BLaER1 treated with 17β-estradiol and CSF1 and Interleukin-3, amounts not matched to agents 10 nM and 100 nM (cell line): ENCODE results near the gene HMGA1.
A peak's percentile ranks its signal among the peaks of the same experiment; 100 is the strongest.

Experiments used
- H3K27ac ChIP-seq, 11 experiments: shearing (Covaris generic); formaldehyde crosslinking; 2 replicates each; pipeline ENCODE4 v1.8.1; 2022
- H3K27me3 ChIP-seq, 11 experiments: shearing (Covaris generic); formaldehyde crosslinking; 2 replicates each; pipeline ENCODE4 v1.8.1; 2022
- H3K36me3 ChIP-seq, 11 experiments: shearing (Covaris generic); formaldehyde crosslinking; 2 replicates each; pipeline ENCODE4 v1.8.1; 2022
- H3K4me1 ChIP-seq, 10 experiments: shearing (Covaris generic); formaldehyde crosslinking; 2 replicates each; pipeline ENCODE4 v1.8.1; 2022
- H3K4me2 ChIP-seq, 11 experiments: shearing (Covaris generic); formaldehyde crosslinking; 2 replicates each; pipeline ENCODE4 v1.8.1; 2022
- H3K4me3 ChIP-seq, 10 experiments: shearing (Covaris generic); formaldehyde crosslinking; 2 replicates each; pipeline ENCODE4 v1.8.1; 2022
- H3K9ac ChIP-seq, 11 experiments: shearing (Covaris generic); formaldehyde crosslinking; 2 replicates each; pipeline ENCODE4 v1.8.1; 2022
- H3K9me3 ChIP-seq, 11 experiments: shearing (Covaris generic); formaldehyde crosslinking; replicated peaks in 1 of 11; 2 replicates each; pipeline ENCODE4 v1.8.1; 2022
- H4K20me1 ChIP-seq, 11 experiments: shearing (Covaris generic); formaldehyde crosslinking; 2 replicates each; pipeline ENCODE4 v1.8.1; 2022
- Cebpa-rat ChIP-seq, 11 experiments: shearing (Covaris generic); IDR thresholded peaks; 2 replicates each; pipeline ENCODE4 v1.8.1; 2022

The HMGA1 gene

DNA sequence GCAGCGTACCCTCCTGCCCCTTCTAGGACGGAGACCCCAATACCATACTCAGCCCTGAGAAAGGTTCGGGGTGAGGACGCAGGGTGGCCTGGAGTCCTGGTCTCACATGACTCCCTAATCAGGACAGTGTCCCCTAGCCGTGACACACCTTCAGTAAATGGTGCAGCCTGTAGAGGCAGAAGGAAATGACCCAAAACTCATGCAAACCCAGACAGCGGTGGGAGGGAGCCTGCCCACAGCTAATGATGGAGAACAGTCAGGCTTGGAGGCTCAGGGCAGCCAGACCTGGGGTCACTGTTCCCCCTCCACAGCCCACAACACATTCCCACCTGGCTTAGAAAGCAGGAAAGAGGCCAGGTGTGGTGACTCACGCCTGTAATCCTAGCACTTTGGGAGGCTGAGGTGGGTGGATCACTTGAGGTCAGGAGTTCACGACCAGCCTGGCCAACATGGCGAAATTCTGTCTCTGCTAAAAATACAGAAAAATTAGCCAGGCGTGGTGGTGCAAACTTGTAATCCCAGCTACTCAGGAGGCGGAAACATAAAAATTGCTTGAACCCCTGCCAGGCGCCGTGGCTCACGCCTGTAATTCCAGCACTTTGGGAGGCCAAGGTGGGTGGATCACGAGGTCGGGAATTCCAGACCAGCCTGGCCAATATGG is 8.8 kb upstream of the HMGA1 start:
- Histone ChIP-seq H3K4me3 (peak overlapping the region in 1 of 10 experiments; percentile 52; a peak in 2 of 20 replicates), H3K4me2 (peak overlapping the region; percentile 47 to 95 (median 78)), H3K36me3 (no peaks in the 10 kb centered on the region), H3K9me3 (peaks cover 0 to 7% (median 0%) of the 10 kb centered on the region in 11 experiments; a peak in 2 of 22 replicates), H3K27ac (peak overlapping the region; percentile 46 to 98 (median 81); a peak in 21 of 22 replicates), H3K27me3 (no peaks in the 10 kb centered on the region), H3K4me1 (peaks cover 45 to 86% (median 72%) of the 10 kb centered on the region in 10 experiments), H3K9ac (peak overlapping the region in 10 of 11 experiments; percentile 35 to 70 (median 62); a peak in 14 of 22 replicates), H4K20me1 (no peaks in the 10 kb centered on the region)
- TF ChIP-seq Cebpa-rat (IDR thresholded peaks at IDR 0.05), result no peak

- Histone ChIP-seq H3K9ac (no peak overlapping the region), H3K36me3 (no peaks in the 10 kb centered on the region), H3K4me3 (no peak overlapping the region), H3K4me2 (no peak overlapping the region), H3K27me3 (no peaks in the 10 kb centered on the region), H3K27ac (no peak overlapping the region), H3K4me1 (peaks cover 31 to 75% (median 57%) of the 10 kb centered on the region in 10 experiments), H4K20me1 (no peaks in the 10 kb centered on the region), H3K9me3 (peaks cover 0 to 7% (median 0%) of the 10 kb centered on the region in 11 experiments; a peak in 2 of 22 replicates)
- TF ChIP-seq Cebpa-rat (IDR thresholded peaks at IDR 0.05), result no peak
Observed at GRCh38 chr6:34229877-34230276, 6.8 kb upstream of the HMGA1 start.

GRCh38 chr6:34230653-34231371 is 5.9 kb upstream of the HMGA1 start:
- Histone ChIP-seq H3K9me3 (peaks cover 0 to 7% (median 0%) of the 10 kb centered on the region in 11 experiments; a peak in 2 of 22 replicates), H3K9ac (0 out of 22 replicates have a peak overlapping the region, but pooled peaks of 1 of the 11 experiments have one; percentile 11), H3K4me2 (peak overlapping the region in 5 of 11 experiments; percentile 11 to 79 (median 52); a peak in 10 of 22 replicates)

DNA sequence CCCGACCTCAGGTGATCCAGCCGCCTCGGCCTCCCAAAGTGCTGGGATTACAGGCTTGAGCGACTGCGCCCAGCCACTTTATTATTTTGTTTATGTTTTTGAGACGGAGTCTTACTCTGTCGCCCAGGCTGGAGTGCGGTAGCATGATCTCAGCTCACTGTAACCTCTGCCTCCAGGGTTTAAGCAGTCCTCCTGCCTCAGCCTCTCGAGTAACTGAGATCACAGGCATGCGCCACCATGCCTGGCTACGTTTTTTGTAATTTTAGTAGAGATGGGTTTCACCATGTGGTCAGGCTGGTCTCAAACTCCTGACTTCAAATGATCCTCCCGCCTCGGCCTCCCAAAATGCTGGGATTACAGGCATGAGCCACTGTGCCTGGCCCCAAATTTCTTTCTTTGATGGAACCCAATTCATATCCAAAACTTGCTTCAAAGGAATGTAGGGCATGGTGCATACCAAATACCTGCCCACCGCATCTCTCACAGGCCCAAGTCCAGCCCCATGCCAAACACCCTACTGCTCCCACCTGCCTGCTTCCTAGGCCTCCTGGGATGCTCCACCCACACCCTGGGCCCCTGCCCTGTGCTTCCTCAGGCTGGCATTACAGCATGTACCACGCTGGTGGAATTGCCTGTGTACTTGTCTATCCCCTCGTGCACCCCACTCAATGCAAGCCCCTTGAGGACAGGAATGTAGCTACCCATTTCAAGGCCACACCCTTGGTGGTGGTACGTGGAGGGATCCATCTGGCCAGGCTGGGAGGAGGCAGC is 4.9 kb upstream of the HMGA1 start:
- Histone ChIP-seq H4K20me1 (no peaks in the 10 kb centered on the region), H3K9ac (no peak overlapping the region), H3K27me3 (no peaks in the 10 kb centered on the region), H3K9me3 (peaks cover 0 to 7% (median 0%) of the 10 kb centered on the region in 11 experiments; a peak in 2 of 22 replicates), H3K4me1 (peaks cover 28 to 68% (median 49%) of the 10 kb centered on the region in 10 experiments), H3K27ac (no peak overlapping the region), H3K4me3 (no peak overlapping the region), H3K4me2 (peak overlapping the region in 6 of 11 experiments; percentile 7 to 79 (median 47); a peak in 10 of 22 replicates), H3K36me3 (no peaks in the 10 kb centered on the region)
- no peak for TF ChIP-seq Cebpa-rat (IDR thresholded peaks at IDR 0.05)

More at GRCh38 chr6:34230653-34231371, 5.9 kb upstream of the HMGA1 start:
- TF ChIP-seq Cebpa-rat (IDR thresholded peaks at IDR 0.05), result no peak
- no peak overlapping the region for H3K4me3 ChIP-seq
- peak overlapping the region in 2 of 11 experiments; percentile 2 to 7; a peak in 1 of 22 replicates for H3K27ac ChIP-seq
- H3K4me1 ChIP-seq, result peaks cover 29 to 71% (median 51%) of the 10 kb centered on the region in 10 experiments
- no peaks in the 10 kb centered on the region for H3K27me3 ChIP-seq
- no peaks in the 10 kb centered on the region for H4K20me1 ChIP-seq
- H3K36me3 ChIP-seq, result no peaks in the 10 kb centered on the region

GRCh38 chr6:34232901-34233300 is 3.8 kb upstream of the HMGA1 start:
- Histone ChIP-seq H3K36me3 (no peaks in the 10 kb centered on the region), H3K4me2 (peak overlapping the region in 1 of 11 experiments; percentile 7; a peak in 1 of 22 replicates), H3K27me3 (no peaks in the 10 kb centered on the region), H3K9me3 (peaks cover 0 to 3% (median 0%) of the 10 kb centered on the region in 11 experiments; a peak in 2 of 22 replicates), H3K27ac (no peak overlapping the region), H4K20me1 (peaks cover 0 to 5% (median 0%) of the 10 kb centered on the region in 11 experiments; a peak in 6 of 22 replicates), H3K4me1 (peaks cover 17 to 56% (median 38%) of the 10 kb centered on the region in 10 experiments), H3K4me3 (no peak overlapping the region), H3K9ac (no peak overlapping the region)
- TF ChIP-seq Cebpa-rat (IDR thresholded peaks at IDR 0.05), result no peak

GRCh38 chr6:34233867-34234266 is 2.8 kb upstream of the HMGA1 start:
- Histone ChIP-seq H3K36me3 (peaks cover 0 to 5% (median 0%) of the 10 kb centered on the region in 11 experiments; a peak in 7 of 22 replicates), H3K4me1 (peaks cover 16 to 51% (median 35%) of the 10 kb centered on the region in 10 experiments), H3K27me3 (no peaks in the 10 kb centered on the region), H3K4me3 (no peak overlapping the region), H3K9ac (0 out of 22 replicates have a peak overlapping the region, but pooled peaks of 2 of the 11 experiments have one; percentile 1 to 24), H4K20me1 (peaks cover 4 to 14% (median 9%) of the 10 kb centered on the region in 11 experiments; a peak in 19 of 22 replicates), H3K4me2 (no peak overlapping the region), H3K9me3 (no peaks in the 10 kb centered on the region), H3K27ac (peak overlapping the region in 8 of 11 experiments; percentile 28 to 99 (median 99); a peak in 11 of 22 replicates)
- TF ChIP-seq Cebpa-rat (IDR thresholded peaks at IDR 0.05), result no peak

- TF ChIP-seq Cebpa-rat (IDR thresholded peaks at IDR 0.05), result no peak
- Histone ChIP-seq H3K9me3 (no peaks in the 10 kb centered on the region), H3K27me3 (no peaks in the 10 kb centered on the region), H3K9ac (peak overlapping the region in 8 of 11 experiments; percentile 97 to 100 (median 99); a peak in 13 of 22 replicates), H3K4me1 (peaks cover 25 to 53% (median 38%) of the 10 kb centered on the region in 10 experiments), H3K36me3 (peaks cover 0 to 14% (median 9%) of the 10 kb centered on the region in 11 experiments; a peak in 17 of 22 replicates), H3K4me3 (no peak overlapping the region), H3K4me2 (peak overlapping the region in 6 of 11 experiments; percentile 29 to 100 (median 94); a peak in 7 of 22 replicates), H4K20me1 (peaks cover 13 to 23% (median 18%) of the 10 kb centered on the region in 11 experiments; a peak in 21 of 22 replicates), H3K27ac (peak overlapping the region in 9 of 11 experiments; percentile 96 to 99 (median 99); a peak in 18 of 22 replicates)
Observed at GRCh38 chr6:34234667-34235306, 1.9 kb upstream of the HMGA1 start.
